Stomach (tissue), 9 donors: ENCODE results near the gene TBC1D8. TPM values are rescaled to one million over a fixed set of nuclear protein-coding genes. Genes with fewer than 3 reads are reported as not detected.

Experiments used
- DNase-seq, 2 donors: peaks; one replicate each; pipeline versions ENCODE4 v3.0.0 to v3.0.0-alpha.2; 2013 to 2019
- H3K27ac ChIP-seq, 5 donors: fragments of 200-600 bp in 4 of 5; sonication (generic) in 4 of 5; one replicate each; pipeline ENCODE4 v1.5.1; 2013 to 2019; ENCODE audit warnings: mild to moderate bottlenecking in 1 of 5, moderate library complexity in 1 of 5
- H3K27me3 ChIP-seq, 3 donors: fragments of 200-600 bp; sonication (generic); one replicate each; pipeline ENCODE4 v1.5.1; 2017 to 2019; ENCODE audit warnings: mixed run types in 1 of 3
- H3K36me3 ChIP-seq, 4 donors: fragments of 200-600 bp; sonication (generic); 1 replicate in 3 of 4; 2 replicates in 1 of 4; pipeline ENCODE4 v1.5.1; 2016 to 2019
- H3K4me1 ChIP-seq, 4 donors: fragments of 200-600 bp; sonication (generic); one replicate each; pipeline ENCODE4 v1.5.1; 2016 to 2019
- H3K4me3 ChIP-seq, 4 donors: fragments of 200-600 bp; sonication (generic) in 3 of 4; one replicate each; pipeline ENCODE4 v1.5.1; 2016 to 2019; ENCODE audit warnings: mild to moderate bottlenecking in 1 of 4
- H3K9me3 ChIP-seq, 4 donors: fragments of 200-600 bp; sonication (generic); one replicate each; pipeline ENCODE4 v1.5.1; 2016 to 2019
- EP300 ChIP-seq: sonication (generic); formaldehyde crosslinking; IDR thresholded peaks from one replicate; pipeline ENCODE4 v1.6.1; 2017; ENCODE audit warnings: antibody characterized with exemption
- POLR2A ChIP-seq, 4 donors: fragments of 450-650 bp; IDR thresholded peaks; one replicate each; pipeline ENCODE4 v1.6.1; 2016; ENCODE audit warnings: antibody characterized with exemption in 4 of 4, control low read depth in 2 of 4, mild to moderate bottlenecking in 1 of 4, moderate library complexity in 1 of 4
- POLR2AphosphoS5 ChIP-seq, 3 donors: sonication (generic); formaldehyde crosslinking; IDR thresholded peaks; one replicate each; pipeline ENCODE4 v1.6.1; 2016; ENCODE audit warnings: antibody characterized with exemption in 3 of 3
- WGBS, 5 donors: extraction: QIAGEN DNeasy Blood & Tissue Kit in 3 of 5; methylation state at CpG; one replicate each; pipeline versions ENCODE4 v1.1.5 to v1.1.7; 2013 to 2018; 5-methylcytosine and 5-hydroxymethylcytosine counted together
- intact Hi-C: fragments of 100-400 bp; cut with DNase I; formaldehyde crosslinking; loops from one replicate; pipeline ENCODE4 v1.15.1; 2023; ENCODE audit warnings: low total_unique reads
- polyA plus RNA-seq, 3 donors: library from polyadenylated mRNA; stranded (reverse); fragments of 200-250 nt; gene quantifications; one replicate each; pipeline ENCODE4 v1.2.3, GENCODE V29; 2013
- total RNA-seq, 5 donors: library from RNA; depleted of rRNA; stranded (reverse); fragments of >200 nt; gene quantifications; one replicate each; pipeline versions ENCODE4 v1.1.0 to v1.2.3, GENCODE V29; 2014 to 2016
- TF ChIP-seq, protein P1 (sequence below), 7 experiments: fragments of 450-650 bp in 4 of 7; fragments of 200-600 bp in 3 of 7; sonication (generic) in 3 of 7; IDR thresholded peaks; one replicate each; pipeline ENCODE4 v1.5.1; 2016 to 2019; ENCODE audit warnings: antibody characterized with exemption in 7 of 7, control low read depth in 2 of 7, mild to moderate bottlenecking in 1 of 7
- donor health status: healthy with polysubstance abuse.
- donor health status: Bipolar disorder and iron deficiency.
- donor health status: healthy.

TBC1D8 gene
- total and polyA plus RNA-seq, 8 donors: 9.9 to 179 (median 74.9) TPM

DNA sequence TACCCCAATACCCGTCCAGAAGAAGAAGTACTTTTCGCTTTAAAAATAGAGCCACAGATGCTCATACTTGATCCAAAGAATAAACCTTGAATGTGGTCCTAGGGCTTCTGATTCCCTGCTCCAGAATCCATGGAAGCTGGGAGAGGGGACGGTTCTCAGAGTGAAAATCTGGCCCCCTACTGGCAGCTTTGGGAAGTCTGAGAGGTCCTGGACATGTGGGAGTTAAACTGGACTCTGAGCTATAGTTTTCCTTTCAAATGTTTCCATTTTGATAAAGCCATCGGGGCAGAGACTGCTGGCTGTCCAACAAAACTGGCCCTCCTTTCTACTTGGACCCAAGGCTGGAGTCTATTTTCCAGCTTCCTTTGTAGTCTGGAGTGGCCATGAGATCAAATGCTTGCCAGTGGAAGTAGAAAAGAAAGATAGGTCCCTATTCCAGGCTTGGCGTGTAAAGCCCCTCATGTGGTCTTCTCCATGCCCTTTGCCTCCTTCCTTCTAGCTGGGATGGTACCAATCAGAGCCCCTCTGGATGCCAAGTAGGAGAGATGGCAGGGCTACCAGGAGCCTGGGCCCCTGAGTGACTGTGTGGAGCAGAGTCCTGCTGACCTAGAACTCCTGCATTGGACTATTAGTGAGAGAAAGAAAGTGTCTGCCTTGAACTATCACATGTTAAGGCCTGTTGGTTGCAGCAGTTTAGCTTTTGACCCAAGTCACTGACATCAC lies 37.7 kb upstream of the TBC1D8 start:
- no peak overlapping the region for H3K4me3 ChIP-seq
- peak; percentile 30 for DNase-seq
- peaks cover 0 to 11% (median 0%) of the 10 kb centered on the region in 4 donors for H3K4me1 ChIP-seq
- H3K9me3 ChIP-seq: peaks cover 0 to 6% (median 0%) of the 10 kb centered on the region in 4 donors
- H3K27me3 ChIP-seq: no peaks in the 10 kb centered on the region
- intact Hi-C loops: no loop called here
- no peaks in the 10 kb centered on the region for H3K36me3 ChIP-seq
- no peak overlapping the region for H3K27ac ChIP-seq
- no peak for TF ChIP-seq POLR2AphosphoS5 (IDR thresholded peaks at IDR 0.05)
- TF ChIP-seq, protein P1, sequence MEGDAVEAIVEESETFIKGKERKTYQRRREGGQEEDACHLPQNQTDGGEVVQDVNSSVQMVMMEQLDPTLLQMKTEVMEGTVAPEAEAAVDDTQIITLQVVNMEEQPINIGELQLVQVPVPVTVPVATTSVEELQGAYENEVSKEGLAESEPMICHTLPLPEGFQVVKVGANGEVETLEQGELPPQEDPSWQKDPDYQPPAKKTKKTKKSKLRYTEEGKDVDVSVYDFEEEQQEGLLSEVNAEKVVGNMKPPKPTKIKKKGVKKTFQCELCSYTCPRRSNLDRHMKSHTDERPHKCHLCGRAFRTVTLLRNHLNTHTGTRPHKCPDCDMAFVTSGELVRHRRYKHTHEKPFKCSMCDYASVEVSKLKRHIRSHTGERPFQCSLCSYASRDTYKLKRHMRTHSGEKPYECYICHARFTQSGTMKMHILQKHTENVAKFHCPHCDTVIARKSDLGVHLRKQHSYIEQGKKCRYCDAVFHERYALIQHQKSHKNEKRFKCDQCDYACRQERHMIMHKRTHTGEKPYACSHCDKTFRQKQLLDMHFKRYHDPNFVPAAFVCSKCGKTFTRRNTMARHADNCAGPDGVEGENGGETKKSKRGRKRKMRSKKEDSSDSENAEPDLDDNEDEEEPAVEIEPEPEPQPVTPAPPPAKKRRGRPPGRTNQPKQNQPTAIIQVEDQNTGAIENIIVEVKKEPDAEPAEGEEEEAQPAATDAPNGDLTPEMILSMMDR (IDR thresholded peaks at IDR 0.05): peak in 3 of 7 experiments; percentile 9 to 43 (median 37)
- WGBS, 5 donors: 58 to 66% (median 63%) methylated on average over 5 of the region's 5 CpGs

DNA sequence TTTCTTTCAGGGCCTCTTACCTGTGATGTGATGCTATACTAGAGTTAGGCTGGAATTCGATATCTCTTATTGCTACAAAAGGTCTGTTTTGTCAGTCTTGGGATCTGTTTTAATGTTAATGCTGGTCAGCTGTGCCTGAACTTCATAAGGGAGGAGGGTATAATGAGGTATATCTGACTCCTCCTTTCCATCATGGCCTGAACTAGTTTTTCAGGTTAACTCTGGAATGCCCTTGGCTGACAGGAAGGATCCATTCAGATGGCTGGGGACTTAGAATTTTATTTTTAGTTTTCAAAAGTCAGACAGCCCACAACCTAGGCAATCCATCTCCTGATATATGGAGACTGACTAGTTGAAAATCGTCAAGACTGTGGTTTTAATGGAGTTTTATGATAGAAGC lies 35.9 kb upstream of the TBC1D8 start:
- Histone ChIP-seq H3K4me1 (peaks cover 0 to 11% (median 0%) of the 10 kb centered on the region in 4 donors), H3K4me3 (no peak overlapping the region), H3K9me3 (peaks cover 0 to 6% (median 0%) of the 10 kb centered on the region in 4 donors), H3K27ac (no peak overlapping the region), H3K36me3 (no peaks in the 10 kb centered on the region), H3K27me3 (no peaks in the 10 kb centered on the region)
- 81 to 95% (median 83%) methylated on average over 2 of the region's 2 CpGs for WGBS, 5 donors
- intact Hi-C loops: no loop called here
- peak in 1 of 2 donors; percentile 20 for DNase-seq
- TF ChIP-seq EP300 (no peak), POLR2A (IDR thresholded peaks at IDR 0.05) (no peak), POLR2AphosphoS5 (IDR thresholded peaks at IDR 0.05) (no peak)
- TF ChIP-seq, protein P1 (IDR thresholded peaks at IDR 0.05): no peak

DNA sequence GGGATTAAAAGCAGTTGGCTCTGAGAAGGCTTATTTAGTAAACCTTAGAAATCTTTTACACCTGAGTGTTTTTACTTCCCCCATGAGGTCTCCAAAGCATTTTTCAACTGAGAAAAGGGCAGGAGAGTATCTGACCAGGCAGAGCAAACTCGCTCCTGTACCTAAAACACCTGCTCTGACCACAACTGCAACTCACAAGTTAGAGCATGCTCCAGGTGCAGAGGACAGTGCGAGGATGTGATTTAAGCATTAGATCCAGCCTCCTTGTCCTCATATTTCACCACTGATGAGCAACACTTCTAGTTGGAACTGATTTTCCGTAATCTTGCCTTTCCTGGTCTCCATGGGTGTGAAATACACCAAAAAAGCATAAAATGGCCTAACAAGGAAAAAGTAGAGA lies 34.5 kb upstream of the TBC1D8 start:
- H3K4me1 ChIP-seq: peaks cover 0 to 11% (median 0%) of the 10 kb centered on the region in 4 donors
- H3K27me3 ChIP-seq: no peaks in the 10 kb centered on the region
- TF ChIP-seq, protein P1 (IDR thresholded peaks at IDR 0.05): no peak
- TF ChIP-seq POLR2AphosphoS5 (IDR thresholded peaks at IDR 0.05): no peak
- no peak for TF ChIP-seq EP300
- TF ChIP-seq POLR2A (IDR thresholded peaks at IDR 0.05): no peak
- H3K36me3 ChIP-seq: no peaks in the 10 kb centered on the region
- 66 to 90% (median 76%) methylated on average over 3 of the region's 3 CpGs for WGBS, 5 donors
- intact Hi-C loops: no loop called here
- H3K9me3 ChIP-seq: peaks cover 0 to 6% (median 0%) of the 10 kb centered on the region in 4 donors
- DNase-seq: no peak
- peak overlapping the region in 1 of 5 donors; percentile 29 for H3K27ac ChIP-seq
- no peak overlapping the region for H3K4me3 ChIP-seq

DNA sequence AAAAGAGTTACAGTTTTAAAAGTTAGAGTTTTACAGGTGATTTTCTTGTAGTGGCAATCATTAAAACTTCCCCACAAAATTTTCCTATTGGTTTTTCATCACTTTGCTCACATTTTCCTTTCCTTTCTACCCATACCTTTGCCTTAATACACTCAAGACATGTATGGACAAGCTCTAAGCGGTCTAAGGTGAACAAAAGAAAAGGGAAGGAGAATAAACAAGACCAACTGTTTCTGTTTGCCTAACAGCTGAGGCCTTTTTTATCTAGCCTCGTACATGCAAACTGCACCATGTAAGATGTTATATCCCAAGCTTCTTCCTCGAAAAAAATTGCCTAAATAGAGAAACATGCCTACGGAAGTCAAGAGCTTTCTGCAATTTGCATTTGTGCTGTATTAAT lies 33.9 kb upstream of the TBC1D8 start:
- peaks cover 0 to 6% (median 0%) of the 10 kb centered on the region in 4 donors for H3K9me3 ChIP-seq
- H3K36me3 ChIP-seq: no peaks in the 10 kb centered on the region
- intact Hi-C loops: no loop called here
- H3K4me1 ChIP-seq: peaks cover 0 to 11% (median 0%) of the 10 kb centered on the region in 4 donors
- DNase-seq: peak in 1 of 2 donors; percentile 58
- TF ChIP-seq EP300 (no peak), POLR2A (IDR thresholded peaks at IDR 0.05) (no peak), POLR2AphosphoS5 (IDR thresholded peaks at IDR 0.05) (no peak)
- TF ChIP-seq, protein P1 (IDR thresholded peaks at IDR 0.05): no peak
- no peak overlapping the region for H3K4me3 ChIP-seq
- H3K27me3 ChIP-seq: no peaks in the 10 kb centered on the region
- H3K27ac ChIP-seq: peak overlapping the region in 1 of 5 donors; percentile 29
- WGBS, 5 donors: 32 to 62% (median 47%) methylated on average over 4 of the region's 4 CpGs
